ENCODE results near the gene RPRML. TPM values are rescaled to one million over a fixed set of nuclear protein-coding genes. Genes with fewer than 3 reads are reported as not detected.
"Not testable (repeated sequence)": the region's sequence is repeated elsewhere in the genome, so short reads cannot be mapped to it uniquely, and the experiment has no call there.

The RPRML gene
- total RNA-seq, 4 donors from 2014 or later, result 0.49 TPM; not detected in 3

GRCh38 chr17:46964315-46965265, 14.5 kb downstream of the RPRML start:
- Histone ChIP-seq H3K27ac (no peak overlapping the region), H3K36me3 (no peaks in the 10 kb centered on the region), H3K4me3 (no peak overlapping the region), H3K4me1 (no peaks in the 10 kb centered on the region), H3K9me3 (no peaks in the 10 kb centered on the region), H3K27me3 (no peaks in the 10 kb centered on the region)
- DNase-seq (no peak), ATAC-seq (no peak)
- no peak for TF ChIP-seq POLR2A (IDR thresholded peaks at IDR 0.05)
- TF ChIP-seq, protein P1, sequence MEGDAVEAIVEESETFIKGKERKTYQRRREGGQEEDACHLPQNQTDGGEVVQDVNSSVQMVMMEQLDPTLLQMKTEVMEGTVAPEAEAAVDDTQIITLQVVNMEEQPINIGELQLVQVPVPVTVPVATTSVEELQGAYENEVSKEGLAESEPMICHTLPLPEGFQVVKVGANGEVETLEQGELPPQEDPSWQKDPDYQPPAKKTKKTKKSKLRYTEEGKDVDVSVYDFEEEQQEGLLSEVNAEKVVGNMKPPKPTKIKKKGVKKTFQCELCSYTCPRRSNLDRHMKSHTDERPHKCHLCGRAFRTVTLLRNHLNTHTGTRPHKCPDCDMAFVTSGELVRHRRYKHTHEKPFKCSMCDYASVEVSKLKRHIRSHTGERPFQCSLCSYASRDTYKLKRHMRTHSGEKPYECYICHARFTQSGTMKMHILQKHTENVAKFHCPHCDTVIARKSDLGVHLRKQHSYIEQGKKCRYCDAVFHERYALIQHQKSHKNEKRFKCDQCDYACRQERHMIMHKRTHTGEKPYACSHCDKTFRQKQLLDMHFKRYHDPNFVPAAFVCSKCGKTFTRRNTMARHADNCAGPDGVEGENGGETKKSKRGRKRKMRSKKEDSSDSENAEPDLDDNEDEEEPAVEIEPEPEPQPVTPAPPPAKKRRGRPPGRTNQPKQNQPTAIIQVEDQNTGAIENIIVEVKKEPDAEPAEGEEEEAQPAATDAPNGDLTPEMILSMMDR (IDR thresholded peaks at IDR 0.05 in 4 of 5, conservative IDR thresholded peaks at IDR 0.05 in 1 of 5), result no peak
- intact Hi-C loops (cut with DNase I; ENCODE audit: low total_unique reads) (no loop called here), in situ Hi-C loops (cut with MboI; ENCODE audit: low sequenced_read_pairs in 4 of 4) (no loop called here)

GRCh38 chr17:46963571-46963970, 15.5 kb downstream of the RPRML start:
- no peak for DNase-seq
- no peak for ATAC-seq

DNA sequence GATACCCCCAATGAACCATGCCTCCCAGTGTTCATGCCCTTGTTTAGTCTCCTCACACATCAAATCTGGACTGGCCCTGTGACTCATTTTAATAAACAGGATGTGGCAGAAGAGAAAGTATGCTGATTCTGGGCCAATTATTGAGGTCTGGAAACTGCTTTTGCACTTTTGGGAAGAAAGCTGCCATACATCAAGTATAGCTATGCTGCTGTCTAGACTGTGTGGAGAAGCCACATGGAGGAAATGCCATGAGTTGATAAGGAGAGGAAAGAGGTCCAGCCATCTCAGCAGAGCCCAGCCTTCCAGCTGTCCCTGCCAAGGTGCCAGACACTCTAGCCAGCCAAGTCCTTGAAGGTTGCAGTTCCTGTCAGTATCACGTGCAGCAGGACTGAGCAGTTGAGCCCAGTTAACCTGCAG, 16.7 kb downstream of the RPRML start:
- no peaks in the 10 kb centered on the region for H3K27me3 ChIP-seq
- TF ChIP-seq, protein P1 (IDR thresholded peaks at IDR 0.05 in 4 of 5, conservative IDR thresholded peaks at IDR 0.05 in 1 of 5), result no peak
- no peak for TF ChIP-seq POLR2A (IDR thresholded peaks at IDR 0.05)
- no peaks in the 10 kb centered on the region for H3K9me3 ChIP-seq
- no peaks in the 10 kb centered on the region for H3K36me3 ChIP-seq
- no peak overlapping the region for H3K27ac ChIP-seq
- H3K4me1 ChIP-seq, result no peaks in the 10 kb centered on the region
- DNase-seq (peak in 1 of 2 donors; percentile 8), ATAC-seq (no peak)
- intact Hi-C loops (cut with DNase I; ENCODE audit: low total_unique reads) (no loop called here), in situ Hi-C loops (cut with MboI; ENCODE audit: low sequenced_read_pairs in 4 of 4) (no loop called here)
- H3K4me3 ChIP-seq, result no peak overlapping the region

More at GRCh38 chr17:46963571-46963970, 15.5 kb downstream of the RPRML start:
- in situ Hi-C loops (cut with MboI; ENCODE audit: low sequenced_read_pairs in 4 of 4), result no loop called here
- H3K9me3 ChIP-seq, result no peaks in the 10 kb centered on the region
- no peaks in the 10 kb centered on the region for H3K27me3 ChIP-seq
- TF ChIP-seq, protein P1 (IDR thresholded peaks at IDR 0.05 in 4 of 5, conservative IDR thresholded peaks at IDR 0.05 in 1 of 5), result no peak
- TF ChIP-seq POLR2A (IDR thresholded peaks at IDR 0.05), result no peak
- H3K27ac ChIP-seq, result no peak overlapping the region
- intact Hi-C loops (cut with DNase I; ENCODE audit: low total_unique reads), result no loop called here
- no peaks in the 10 kb centered on the region for H3K36me3 ChIP-seq
- no peak overlapping the region for H3K4me3 ChIP-seq
- H3K4me1 ChIP-seq, result no peaks in the 10 kb centered on the region

DNA sequence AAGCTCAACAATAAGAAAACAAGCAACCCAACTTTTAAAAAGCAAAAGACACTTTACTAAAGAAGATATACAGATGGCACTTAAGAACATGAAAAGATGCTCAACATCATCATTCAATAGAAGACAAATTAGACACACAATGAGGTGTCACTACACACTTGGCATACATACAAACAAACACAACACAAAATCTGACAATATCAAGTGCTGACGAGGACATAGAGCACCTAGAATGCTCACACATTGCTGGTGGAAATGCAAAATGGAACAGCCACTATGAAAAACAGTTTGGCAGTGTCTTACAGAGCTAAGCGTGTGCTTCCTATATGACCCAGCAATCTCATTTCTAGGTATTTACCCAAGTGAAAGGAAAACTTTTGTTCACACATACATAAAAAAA, 18.9 kb downstream of the RPRML start:
- intact Hi-C loops (cut with DNase I; ENCODE audit: low total_unique reads) (no loop called here), in situ Hi-C loops (cut with MboI; ENCODE audit: low sequenced_read_pairs in 4 of 4) (no loop called here)
- Histone ChIP-seq H3K4me3 (no peak overlapping the region), H3K27me3 (no peaks in the 10 kb centered on the region), H3K4me1 (no peaks in the 10 kb centered on the region), H3K9me3 (no peaks in the 10 kb centered on the region), H3K27ac (no peak overlapping the region), H3K36me3 (no peaks in the 10 kb centered on the region)
- ATAC-seq (no peak), DNase-seq (no peak)
- no peak for TF ChIP-seq POLR2A (IDR thresholded peaks at IDR 0.05)

DNA sequence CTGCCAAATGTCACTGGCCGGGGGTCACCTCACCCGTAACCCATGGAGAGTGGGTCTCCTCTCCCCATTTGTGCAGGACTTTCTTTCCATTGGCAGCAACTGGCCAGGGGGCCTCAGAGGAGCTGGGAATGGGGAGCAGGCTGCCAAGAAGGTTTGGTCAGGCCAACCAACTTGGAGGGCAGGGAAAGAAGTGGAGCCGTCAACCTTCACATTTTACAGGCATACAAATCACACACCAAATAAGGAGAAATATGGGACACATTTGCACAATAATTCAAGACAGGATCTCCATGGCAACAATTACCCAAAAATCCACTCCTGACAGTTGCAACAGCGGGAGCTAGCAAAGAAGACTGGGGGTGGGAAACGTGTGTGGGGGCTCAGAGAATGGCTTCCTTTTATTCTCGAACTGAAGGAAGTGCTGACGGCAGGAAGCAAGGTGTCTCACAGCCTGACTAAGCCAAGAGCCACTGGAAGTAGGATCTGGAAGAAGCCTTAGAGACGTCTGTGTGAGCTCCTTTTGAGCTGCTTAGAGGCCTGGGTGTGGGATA, 20.9 kb downstream of the RPRML start:
- Histone ChIP-seq H3K4me1 (no peaks in the 10 kb centered on the region), H3K27ac (no peak overlapping the region), H3K27me3 (no peaks in the 10 kb centered on the region), H3K36me3 (no peaks in the 10 kb centered on the region), H3K4me3 (no peak overlapping the region), H3K9me3 (no peaks in the 10 kb centered on the region)
- TF ChIP-seq, protein P1 (IDR thresholded peaks at IDR 0.05 in 4 of 5, conservative IDR thresholded peaks at IDR 0.05 in 1 of 5), result no peak
- no peak for TF ChIP-seq POLR2A (IDR thresholded peaks at IDR 0.05)
- DNase-seq (no peak), ATAC-seq (no peak)
- intact Hi-C loops (cut with DNase I; ENCODE audit: low total_unique reads) (no loop called here), in situ Hi-C loops (cut with MboI; ENCODE audit: low sequenced_read_pairs in 4 of 4) (no loop called here)

DNA sequence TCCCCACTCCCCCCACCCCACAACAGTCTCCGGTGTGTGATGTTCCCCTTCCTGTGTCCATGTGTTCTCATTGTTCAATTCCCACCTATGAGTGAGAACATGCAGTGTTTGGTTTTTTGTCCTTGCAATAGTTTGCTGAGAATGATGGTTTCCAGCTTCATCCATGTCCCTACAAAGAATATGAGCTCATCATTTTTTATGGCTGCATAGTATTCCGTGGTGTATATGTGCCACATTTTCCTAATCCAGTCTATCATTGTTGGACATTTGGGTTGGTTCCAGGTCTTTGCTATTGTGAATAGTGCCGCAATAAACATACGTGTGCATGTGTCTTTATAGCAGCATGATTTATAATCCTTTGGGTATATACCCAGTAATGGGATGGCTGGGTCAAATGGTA, 25.9 kb downstream of the RPRML start:
- intact Hi-C loops (cut with DNase I; ENCODE audit: low total_unique reads); H3K4me1 ChIP-seq; H3K36me3 ChIP-seq; DNase-seq; H3K27ac ChIP-seq; in situ Hi-C loops (cut with MboI; ENCODE audit: low sequenced_read_pairs in 4 of 4); H3K27me3 ChIP-seq; H3K4me3 ChIP-seq; H3K9me3 ChIP-seq; ATAC-seq: not testable (repeated sequence)
